WERI-Rb-1 (cell line): ENCODE data around the gene CIP2A.

Experiments
- DNase-seq: peaks from one replicate; pipeline ENCODE4 v3.0.0-alpha.2; 2020
- H3K27ac ChIP-seq: fragments of 250-450 bp; sonication (Bioruptor Pico); 2 replicates; pipeline ENCODE4 v1.5.1; 2020; ENCODE audit warnings: mild to moderate bottlenecking, moderate library complexity
- H3K27me3 ChIP-seq: fragments of 250-450 bp; sonication (Bioruptor Pico); 2 replicates; pipeline ENCODE4 v1.5.1; 2021; ENCODE audit warnings: mild to moderate bottlenecking, low read depth, moderate library complexity; ENCODE audit not compliant: insufficient read depth, severe bottlenecking
- H3K36me3 ChIP-seq: fragments of 250-450 bp; sonication (Bioruptor Pico); 2 replicates; pipeline ENCODE4 v1.5.1; 2020; ENCODE audit warnings: mild to moderate bottlenecking, moderate library complexity
- H3K4me3 ChIP-seq: 2 replicates; pipeline ENCODE4 v1.5.1; 2011; ENCODE audit warnings: low read depth, mild to moderate bottlenecking, control low read depth, low read length
- H3K9me3 ChIP-seq: fragments of 250-450 bp; sonication (Bioruptor Pico); 2 replicates; pipeline ENCODE4 v1.5.1; 2021; ENCODE audit warnings: mild to moderate bottlenecking, moderate library complexity; ENCODE audit not compliant: severe bottlenecking
- CTCF ChIP-seq: IDR thresholded peaks from 2 replicates; pipeline ENCODE4 v1.5.1; 2011; ENCODE audit warnings: low read depth, mild to moderate bottlenecking, control low read depth, inconsistent platforms, low read length

Gene CIP2A

GRCh38 chr3:108548304-108548703 lies 40.9 kb downstream of the CIP2A start:
- Histone ChIP-seq H3K27ac (no peak overlapping the region), H3K9me3 (peaks cover 1% of the 10 kb centered on the region), H3K4me3 (no peak overlapping the region), H3K27me3 (no peaks in the 10 kb centered on the region), H3K36me3 (peaks cover 36% of the 10 kb centered on the region)
- no peak for TF ChIP-seq CTCF
- DNase-seq, result no peak

GRCh38 chr3:108546692-108547091 lies 42.5 kb downstream of the CIP2A start:
- no peaks in the 10 kb centered on the region for H3K27me3 ChIP-seq
- peaks cover 26% of the 10 kb centered on the region for H3K36me3 ChIP-seq
- DNase-seq, result no peak
- no peak overlapping the region for H3K4me3 ChIP-seq
- peaks cover 3% of the 10 kb centered on the region for H3K9me3 ChIP-seq
- no peak for TF ChIP-seq CTCF
- H3K27ac ChIP-seq, result no peak overlapping the region

- Histone ChIP-seq H3K9me3 (peaks cover 3% of the 10 kb centered on the region), H3K4me3 (no peak overlapping the region), H3K27ac (no peak overlapping the region), H3K27me3 (no peaks in the 10 kb centered on the region), H3K36me3 (peaks cover 21% of the 10 kb centered on the region)
- TF ChIP-seq CTCF, result no peak
- no peak for DNase-seq
These were observed 43.0 kb downstream of the CIP2A start for GRCh38 chr3:108546247-108546646.

GRCh38 chr3:108538083-108538482 lies 51.2 kb downstream of the CIP2A start:
- H3K4me3 ChIP-seq, result no peak overlapping the region
- TF ChIP-seq CTCF, result no peak
- no peak for DNase-seq
- H3K9me3 ChIP-seq, result no peaks in the 10 kb centered on the region
- peaks cover 1% of the 10 kb centered on the region; the same call in 1 of the 2 replicates for H3K36me3 ChIP-seq
- no peak overlapping the region for H3K27ac ChIP-seq
- H3K27me3 ChIP-seq, result no peaks in the 10 kb centered on the region

GRCh38 chr3:108528459-108529252 lies 60.6 kb downstream of the CIP2A start:
- Histone ChIP-seq H3K27ac (no peak overlapping the region), H3K9me3 (no peaks in the 10 kb centered on the region), H3K4me3 (no peak overlapping the region), H3K27me3 (no peaks in the 10 kb centered on the region), H3K36me3 (no peaks in the 10 kb centered on the region)
- no peak for DNase-seq
- no peak for TF ChIP-seq CTCF

- no peak for TF ChIP-seq CTCF
- H3K27ac ChIP-seq, result no peak overlapping the region
- no peak overlapping the region for H3K4me3 ChIP-seq
- no peaks in the 10 kb centered on the region for H3K9me3 ChIP-seq
- no peak for DNase-seq
- H3K36me3 ChIP-seq, result no peaks in the 10 kb centered on the region
- no peaks in the 10 kb centered on the region for H3K27me3 ChIP-seq
These were observed 61.4 kb downstream of the CIP2A start for GRCh38 chr3:108527817-108528216.
